ENCODE measurements around the gene CFTR.

The CFTR gene

DNA sequence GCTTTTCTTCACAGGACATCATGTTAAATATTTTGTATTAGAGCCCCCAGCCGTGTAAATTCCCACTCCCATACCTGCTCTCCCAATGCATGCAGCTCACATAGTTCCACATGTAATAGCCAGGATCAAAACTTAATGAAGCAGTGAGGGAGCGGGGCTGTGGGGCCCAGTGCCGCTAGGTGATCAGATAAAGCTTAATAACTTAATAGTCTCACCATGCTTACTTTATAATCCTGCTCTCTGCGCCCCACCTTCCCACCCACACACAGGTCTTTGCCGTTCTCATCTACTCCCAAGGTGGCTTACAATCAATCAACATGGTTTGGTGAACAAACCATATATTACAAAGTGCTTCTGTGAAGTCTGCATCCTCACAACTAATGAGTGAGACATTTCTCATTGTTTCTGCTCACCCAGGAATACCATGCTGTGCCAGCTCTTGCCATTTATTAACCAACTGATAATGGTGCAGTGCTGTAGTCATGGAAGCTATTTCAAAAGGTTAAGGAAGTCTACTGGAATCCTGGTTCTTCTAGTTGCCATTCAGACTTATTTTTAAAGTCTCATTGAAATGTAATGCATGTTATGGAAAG lies 237.0 kb downstream of the CFTR start:
- Histone ChIP-seq H3K27me3 (ENCODE audit: control insufficient read depth in 5 of 5, insufficient read depth in 4 of 5, low read length in 5 of 5) (no peaks in the 10 kb centered on the region), H3K9ac (ENCODE audit: low read length in 5 of 5) (no peak overlapping the region), H3K9me3 (ENCODE audit: control insufficient read depth in 5 of 5, low read length in 5 of 5) (no peaks in the 10 kb centered on the region), H3K4me1 (ENCODE audit: control insufficient read depth in 5 of 5, insufficient read depth in 5 of 5, low read length in 5 of 5) (peaks cover 0 to 3% (median 0%) of the 10 kb centered on the region in 5 donors), H3K27ac (ENCODE audit: low read depth, low read length) (no peak overlapping the region), H3K36me3 (ENCODE audit: control insufficient read depth in 5 of 5, insufficient read depth in 5 of 5, low read length in 5 of 5) (peaks cover 5 to 16% (median 8%) of the 10 kb centered on the region in 5 donors), H3K4me3 (ENCODE audit: low read depth in 1 of 5, low read length in 5 of 5) (no peak overlapping the region)

DNA sequence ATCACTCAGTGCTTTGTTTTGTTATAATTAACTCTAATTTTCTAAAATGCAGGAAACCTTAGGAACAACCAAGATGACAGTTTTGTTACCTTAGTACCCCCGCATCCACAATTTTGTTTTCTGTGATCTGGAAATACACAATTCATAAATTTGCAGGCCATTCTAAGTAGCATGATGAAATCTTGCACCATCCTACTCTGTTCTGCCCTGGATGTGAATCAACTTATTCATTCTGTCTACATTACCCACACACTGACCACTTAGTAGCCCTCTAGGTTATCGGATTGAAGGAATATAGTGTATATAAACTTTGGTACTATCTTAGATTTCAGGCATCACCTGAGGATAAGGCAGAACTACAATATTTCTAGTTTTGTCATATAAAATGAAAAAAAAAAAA lies 237.5 kb downstream of the CFTR start:
- H3K9me3 ChIP-seq (ENCODE audit: control insufficient read depth in 5 of 5, low read length in 5 of 5): no peaks in the 10 kb centered on the region
- H3K27me3 ChIP-seq (ENCODE audit: control insufficient read depth in 5 of 5, insufficient read depth in 4 of 5, low read length in 5 of 5): no peaks in the 10 kb centered on the region
- H3K36me3 ChIP-seq (ENCODE audit: control insufficient read depth in 5 of 5, insufficient read depth in 5 of 5, low read length in 5 of 5): peaks cover 0 to 16% (median 8%) of the 10 kb centered on the region in 5 donors
- no peak overlapping the region for H3K27ac ChIP-seq (ENCODE audit: low read depth, low read length)
- no peak overlapping the region for H3K9ac ChIP-seq (ENCODE audit: low read length in 5 of 5)
- H3K4me1 ChIP-seq (ENCODE audit: control insufficient read depth in 5 of 5, insufficient read depth in 5 of 5, low read length in 5 of 5): peaks cover 0 to 3% (median 0%) of the 10 kb centered on the region in 5 donors
- no peak overlapping the region for H3K4me3 ChIP-seq (ENCODE audit: low read depth in 1 of 5, low read length in 5 of 5)

Measured in subcutaneous abdominal adipose tissue (tissue), 5 donors.